PFSK-1 (cell line): ENCODE results near the gene MFSD6.

Source experiments
- FOXP2 ChIP-seq: optimal IDR thresholded peaks from 2 replicates; pipeline ENCODE3; 2011; ENCODE audit warnings: borderline replicate concordance, control low read depth, inconsistent platforms; ENCODE audit not compliant: insufficient read depth; ENCODE audit errors: extremely low read length, extremely low read depth
- POLR2AphosphoS5 ChIP-seq: IDR thresholded peaks from 2 replicates; pipeline ENCODE4 v1.6.1; 2012; ENCODE audit warnings: low read depth, mild to moderate bottlenecking, control low read depth, low read length, moderate library complexity
- REST ChIP-seq, 2 experiments: IDR thresholded peaks; 2 replicates each; pipeline versions ENCODE4 v1.6.1 to v1.8.0; 2011 to 2012; ENCODE audit warnings: low read depth in 2 of 2, low read length in 2 of 2, control low read depth in 1 of 2, inconsistent platforms in 1 of 2, mild to moderate bottlenecking in 1 of 2, moderate library complexity in 1 of 2; ENCODE audit not compliant: insufficient read depth in 1 of 2
- SIN3A ChIP-seq: IDR thresholded peaks from 2 replicates; pipeline ENCODE4 v1.6.1; 2012; ENCODE audit warnings: mild to moderate bottlenecking, low read length, moderate library complexity, borderline replicate concordance; ENCODE audit not compliant: insufficient read depth
- TAF1 ChIP-seq: IDR thresholded peaks from 2 replicates; pipeline ENCODE4 v1.6.1; 2012; ENCODE audit warnings: low read length, control low read depth, borderline replicate concordance; ENCODE audit not compliant: insufficient read depth

Gene MFSD6

GRCh38 chr2:190499273-190499672 lies 91.1 kb downstream of the MFSD6 start:
- TF ChIP-seq REST (IDR thresholded peaks at IDR 0.05; ENCODE audit: insufficient read depth in 1 of 2, low read depth in 2 of 2, low read length in 2 of 2) (no peak), POLR2AphosphoS5 (no peak), TAF1 (no peak), FOXP2 (no peak), SIN3A (no peak)

DNA sequence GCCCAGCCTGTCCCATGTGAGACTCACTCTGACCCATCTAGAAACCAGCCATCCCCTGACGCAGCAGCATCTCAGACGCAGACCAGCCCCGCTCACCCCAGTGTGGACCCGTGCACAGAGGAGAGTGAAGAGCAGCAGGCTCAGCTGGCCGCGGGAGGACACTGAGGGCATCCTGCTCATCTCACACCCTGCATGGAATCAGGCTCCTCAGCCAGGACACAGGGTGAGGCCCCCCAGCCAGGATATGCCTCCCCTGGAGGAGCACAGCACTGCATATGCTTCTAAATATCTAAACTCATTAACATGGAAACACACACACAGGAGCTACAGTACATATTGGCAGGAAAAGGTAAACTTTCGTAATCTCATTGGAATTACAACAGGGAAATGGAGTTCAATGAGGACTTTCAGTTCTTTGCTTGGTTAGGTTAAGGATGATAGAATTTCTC lies 91.9 kb downstream of the MFSD6 start:
- no peak for TF ChIP-seq SIN3A
- TF ChIP-seq POLR2AphosphoS5: no peak
- no peak for TF ChIP-seq TAF1
- TF ChIP-seq REST (IDR thresholded peaks at IDR 0.05; ENCODE audit: insufficient read depth in 1 of 2, low read depth in 2 of 2, low read length in 2 of 2): no peak
- no peak for TF ChIP-seq FOXP2

DNA sequence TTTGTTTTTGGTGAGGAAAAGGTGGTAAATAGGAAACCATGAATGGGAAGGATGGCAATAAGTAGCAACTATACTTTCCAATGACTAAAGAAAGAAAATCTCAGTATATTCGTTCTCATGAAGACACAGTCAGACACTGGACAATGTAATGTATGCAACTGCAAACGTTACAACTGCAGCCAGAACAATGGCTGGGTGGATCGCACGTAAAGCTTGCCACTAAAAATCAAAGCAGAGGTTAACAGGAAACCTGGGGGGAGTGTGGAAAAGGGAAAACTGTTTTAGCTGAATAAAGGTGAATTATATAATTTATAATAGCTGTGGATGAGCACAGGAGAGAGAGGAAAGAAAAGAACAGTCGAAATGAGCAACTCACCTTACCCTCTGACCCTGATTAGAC lies 93.1 kb downstream of the MFSD6 start:
- no peak for TF ChIP-seq FOXP2
- TF ChIP-seq SIN3A: no peak
- no peak for TF ChIP-seq REST (IDR thresholded peaks at IDR 0.05; ENCODE audit: insufficient read depth in 1 of 2, low read depth in 2 of 2, low read length in 2 of 2)
- TF ChIP-seq TAF1: no peak
- TF ChIP-seq POLR2AphosphoS5: no peak

DNA sequence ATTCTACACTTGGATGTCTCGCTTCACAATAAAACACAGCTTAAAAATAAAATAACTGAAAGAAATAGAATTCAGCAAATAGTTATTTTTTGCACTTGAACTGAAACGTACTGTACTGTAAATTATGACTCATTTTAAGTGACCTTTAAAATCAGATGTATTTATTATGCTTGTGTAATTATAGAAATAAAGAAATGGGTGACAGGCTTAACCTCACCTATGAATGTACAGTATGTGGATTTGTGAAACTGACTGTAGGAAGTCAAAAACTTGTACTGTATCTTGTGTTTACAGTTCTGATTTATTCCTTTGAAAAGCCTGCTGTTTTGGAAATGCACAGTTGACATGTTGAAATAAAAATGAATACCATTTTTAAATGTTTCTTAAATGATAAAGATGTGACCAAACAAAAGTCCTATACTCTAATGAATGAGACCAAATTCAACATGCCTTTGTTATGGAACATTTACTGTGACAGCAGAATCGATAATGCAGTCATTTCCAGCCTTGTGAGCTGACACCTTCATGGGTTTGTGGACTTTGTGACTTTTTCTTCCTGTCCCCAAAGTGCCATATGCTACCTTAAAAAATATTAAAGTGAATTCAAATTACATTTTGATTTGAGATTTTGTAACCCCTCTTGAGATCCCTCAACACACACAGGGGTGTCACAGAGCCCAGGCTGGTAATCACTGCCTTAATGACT lies 93.7 kb downstream of the MFSD6 start:
- no peak for TF ChIP-seq REST (IDR thresholded peaks at IDR 0.05; ENCODE audit: insufficient read depth in 1 of 2, low read depth in 2 of 2, low read length in 2 of 2)
- no peak for TF ChIP-seq FOXP2

DNA sequence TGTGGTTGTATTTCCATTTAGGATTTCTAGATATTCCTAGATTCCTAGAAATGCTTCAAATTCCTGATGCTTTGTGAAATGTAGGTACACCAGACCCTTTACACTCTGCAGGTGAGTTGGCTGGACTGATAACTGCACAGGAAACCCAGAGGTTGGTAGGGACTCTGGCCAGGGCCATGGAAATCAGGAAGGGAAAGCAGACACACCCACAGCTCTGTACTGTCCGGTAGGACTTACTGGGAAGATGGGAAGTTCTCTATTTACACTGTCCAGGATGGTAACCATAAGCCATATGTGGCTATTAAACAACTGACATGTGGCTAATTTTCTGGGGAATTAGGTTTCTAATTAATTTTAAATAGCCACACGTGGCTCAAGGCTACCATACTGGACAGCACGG lies 94.9 kb downstream of the MFSD6 start:
- TF ChIP-seq POLR2AphosphoS5: no peak
- no peak for TF ChIP-seq TAF1
